Activated T-cell treated with anti-CD3 and anti-CD28 coated beads for 4 hours (primary cell): ENCODE measurements around the gene GSTT2B.
A peak's percentile ranks its signal among the peaks of the same experiment; 100 is the strongest.
"Not testable (repeated sequence)": the region's sequence is repeated elsewhere in the genome, so short reads cannot be mapped to it uniquely, and the experiment has no call there.

Experiments used
- DNase-seq: peaks from one replicate; pipeline ENCODE4 v3.0.0-alpha.2; 2020

The GSTT2B gene

GRCh38 chr22:23984430-23984829, 23.4 kb upstream of the GSTT2B start:
- no peak for DNase-seq

DNA sequence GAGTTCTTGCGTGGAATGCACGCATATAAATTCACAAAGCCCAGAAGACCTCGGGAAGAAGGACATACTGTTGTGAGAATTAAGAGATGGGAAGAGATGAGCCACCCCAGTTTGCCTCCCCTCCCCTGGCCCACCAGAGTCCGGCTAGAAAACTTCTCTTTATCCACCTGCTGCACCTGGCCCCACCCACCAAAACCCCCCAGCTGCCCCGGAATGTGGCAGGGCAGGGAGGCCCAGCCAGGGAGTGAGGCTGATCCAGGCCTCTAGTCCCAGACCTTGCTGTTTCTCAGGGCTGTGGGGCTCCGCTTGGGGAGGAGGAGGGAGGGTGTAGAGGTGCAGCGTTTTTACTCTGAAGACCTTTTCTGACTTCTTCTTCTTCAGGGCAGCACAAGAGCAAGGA, 19.6 kb upstream of the GSTT2B start:
- DNase-seq = not testable (repeated sequence)

DNA sequence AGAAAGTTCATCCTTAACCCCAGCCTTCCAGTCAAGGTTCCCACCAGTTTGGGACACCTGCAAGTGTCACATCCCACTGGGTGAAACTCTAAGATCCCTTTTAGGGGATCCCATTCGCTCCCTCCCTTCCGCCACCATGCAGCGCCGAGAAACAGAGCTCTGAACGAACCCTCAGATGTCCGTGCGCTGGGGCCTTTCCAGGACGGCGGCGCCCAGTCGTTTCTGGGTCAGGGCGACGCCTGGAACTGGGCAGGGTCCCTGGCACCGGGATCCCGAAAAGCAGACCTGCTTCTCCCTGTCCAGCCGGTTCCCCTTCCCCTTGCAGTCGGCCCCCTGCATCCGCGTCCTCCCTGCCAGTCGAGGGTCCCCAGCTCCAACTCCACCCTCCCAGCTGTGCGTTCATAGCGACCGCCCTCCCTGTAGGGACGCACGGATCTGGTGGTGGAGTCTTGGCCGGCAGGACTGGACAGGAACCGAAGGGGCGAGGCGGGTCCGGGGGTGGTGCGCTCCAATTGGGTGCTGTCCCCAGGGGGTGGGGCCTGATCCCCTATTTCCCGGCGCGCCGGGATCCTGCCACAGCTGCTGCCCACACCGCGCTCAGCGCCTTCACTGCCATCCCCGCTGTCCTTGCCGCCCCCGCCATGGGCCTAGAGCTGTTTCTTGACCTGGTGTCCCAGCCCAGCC, 18.7 kb upstream of the GSTT2B start, which contains the start of gene GSTT2:
TSS of gene GSTT2 (plus strand) at position 578 of the 684 bp plus-strand sequence.
- not testable (repeated sequence) for DNase-seq

- DNase-seq = not testable (repeated sequence)
Observed at GRCh38 chr22:23977304-23977703, 16.3 kb upstream of the GSTT2B start.

- DNase-seq = not testable (repeated sequence)
Observed at GRCh38 chr22:23974836-23975352, 13.9 kb upstream of the GSTT2B start.

DNA sequence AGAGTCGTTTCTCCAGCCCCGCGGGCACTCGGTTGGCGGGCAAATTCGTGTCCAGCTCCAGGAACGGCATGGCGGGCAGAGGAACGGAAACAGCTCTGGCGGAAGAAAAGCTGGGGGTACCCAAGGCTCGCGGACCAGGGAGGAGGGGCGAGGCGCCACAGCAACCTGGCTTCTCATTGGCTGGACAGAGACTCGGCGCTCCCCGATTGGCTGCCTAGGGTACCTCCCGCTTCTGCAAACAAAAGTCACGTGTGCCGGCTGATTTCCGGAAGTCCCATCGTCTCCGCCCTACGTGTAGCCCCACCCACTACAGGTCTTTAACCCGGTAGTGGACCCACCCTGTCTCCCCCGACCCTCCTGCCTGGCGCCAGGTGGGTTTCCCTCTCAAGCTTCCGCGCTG, 13.3 kb upstream of the GSTT2B start, which contains the start of gene DDT:
TSS of gene DDT (minus strand) at position 97 of the 400 bp plus-strand sequence. CDS start at position 70, 27 bp downstream.
- DNase-seq = not testable (repeated sequence)

- DNase-seq = not testable (repeated sequence)
Observed at GRCh38 chr22:23971927-23972326, 10.9 kb upstream of the GSTT2B start.

GRCh38 chr22:23970816-23971486, 10.0 kb upstream of the GSTT2B start:
- DNase-seq = no peak

DNA sequence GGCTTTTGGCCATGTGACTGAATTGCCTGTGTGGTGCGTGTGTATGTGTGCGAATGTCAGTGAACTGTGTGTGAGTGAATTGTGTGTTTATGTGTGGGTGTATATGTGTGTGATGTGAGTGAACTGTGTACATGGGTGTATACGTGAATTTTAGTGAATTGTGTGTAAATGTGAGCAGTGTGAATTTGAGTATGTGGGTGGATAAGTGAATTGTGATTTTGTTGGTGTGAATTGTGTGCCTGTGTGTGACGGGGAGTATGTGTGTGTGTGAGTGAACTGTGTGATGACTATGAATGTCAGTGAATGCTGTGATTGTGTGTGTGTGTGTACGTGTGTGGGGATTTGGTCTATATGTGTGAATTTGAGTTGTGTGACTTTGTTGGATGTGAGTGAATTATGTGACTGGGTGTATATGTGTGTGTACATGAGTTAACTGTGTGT, 9.2 kb upstream of the GSTT2B start:
- no peak for DNase-seq

- no peak for DNase-seq
Observed at GRCh38 chr22:23969071-23969470, 8.1 kb upstream of the GSTT2B start.

DNA sequence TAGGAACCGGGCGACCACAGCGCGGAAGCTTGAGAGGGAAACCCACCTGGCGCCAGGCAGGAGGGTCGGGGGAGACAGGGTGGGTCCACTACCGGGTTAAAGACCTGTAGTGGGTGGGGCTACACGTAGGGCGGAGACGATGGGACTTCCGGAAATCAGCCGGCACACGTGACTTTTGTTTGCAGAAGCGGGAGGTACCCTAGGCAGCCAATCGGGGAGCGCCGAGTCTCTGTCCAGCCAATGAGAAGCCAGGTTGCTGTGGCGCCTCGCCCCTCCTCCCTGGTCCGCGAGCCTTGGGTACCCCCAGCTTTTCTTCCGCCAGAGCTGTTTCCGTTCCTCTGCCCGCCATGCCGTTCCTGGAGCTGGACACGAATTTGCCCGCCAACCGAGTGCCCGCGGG, 5.6 kb upstream of the GSTT2B start, which contains the start of gene DDTL:
TSS of gene DDTL (plus strand) at position 321 of the 400 bp plus-strand sequence. CDS start at position 348, 27 bp downstream.
- not testable (repeated sequence) for DNase-seq

- DNase-seq = not testable (repeated sequence)
Observed at GRCh38 chr22:23966094-23966493, 5.1 kb upstream of the GSTT2B start.

- DNase-seq = peak; percentile 89
Observed at GRCh38 chr22:23956301-23956900, 4.6 kb downstream of the GSTT2B start.

GRCh38 chr22:23955886-23956285, 5.1 kb downstream of the GSTT2B start:
- DNase-seq = not testable (repeated sequence)

DNA sequence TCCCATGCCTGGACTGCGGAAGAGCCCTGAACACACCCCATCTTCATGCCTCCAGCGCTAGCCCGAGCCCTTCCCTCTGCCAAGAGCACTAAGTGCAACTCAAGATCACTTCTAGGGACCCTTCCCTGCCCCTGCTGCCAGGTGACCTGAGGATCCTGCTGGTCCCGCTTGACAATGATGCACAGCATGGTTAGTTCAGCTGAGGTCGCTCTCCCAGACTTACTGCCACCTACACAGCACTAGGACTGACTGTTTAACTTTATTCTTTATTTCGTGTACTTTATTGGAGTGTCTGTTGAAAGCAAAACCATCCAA, 6.0 kb downstream of the GSTT2B start:
- DNase-seq = not testable (repeated sequence)

- not testable (repeated sequence) for DNase-seq
Observed at GRCh38 chr22:23954193-23954990, 6.6 kb downstream of the GSTT2B start.

- not testable (repeated sequence) for DNase-seq
Observed at GRCh38 chr22:23953485-23953884, 7.5 kb downstream of the GSTT2B start.

- DNase-seq = not testable (repeated sequence)
Observed at GRCh38 chr22:23952794-23953405, 8.1 kb downstream of the GSTT2B start.

DNA sequence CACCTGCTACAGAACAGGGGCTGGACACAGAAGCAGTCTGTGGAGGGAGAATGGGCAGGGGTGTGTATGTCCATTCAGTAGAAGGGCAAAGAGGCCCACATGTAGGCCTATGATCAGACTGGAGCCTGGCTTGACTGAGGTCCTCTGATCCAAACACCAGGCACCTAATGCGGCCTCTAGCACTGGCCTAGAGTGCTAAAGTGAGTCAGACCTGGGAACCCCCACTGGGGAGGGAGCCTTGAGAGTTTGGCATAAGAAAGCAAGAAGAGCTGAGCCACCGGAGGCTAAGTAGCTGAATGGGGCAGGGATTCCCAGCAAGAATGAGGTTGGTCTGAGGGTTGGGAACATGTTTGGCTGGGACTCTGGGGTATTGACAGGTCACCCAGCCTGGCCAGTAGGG, 9.6 kb downstream of the GSTT2B start:
- not testable (repeated sequence) for DNase-seq

DNA sequence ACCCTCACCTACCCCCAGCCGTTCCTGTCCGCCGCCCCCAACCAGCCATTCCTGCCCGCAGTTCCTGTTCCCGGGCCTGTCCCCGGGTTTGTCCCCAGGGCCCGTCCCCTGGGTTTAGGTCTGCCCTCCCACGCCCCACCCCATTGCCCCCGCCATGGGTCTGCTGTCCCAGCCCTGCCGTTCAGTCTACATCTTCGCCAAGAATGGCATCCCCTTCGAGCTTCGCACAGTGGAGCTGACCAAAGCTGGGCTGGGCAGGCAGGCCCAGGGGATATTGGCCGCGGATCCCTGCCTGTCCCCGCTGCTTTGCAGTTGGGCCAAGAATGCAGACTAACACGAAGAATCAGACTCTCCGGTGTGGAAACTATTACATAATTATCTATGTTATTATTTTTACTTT, 11.2 kb downstream of the GSTT2B start:
- DNase-seq = not testable (repeated sequence)

DNA sequence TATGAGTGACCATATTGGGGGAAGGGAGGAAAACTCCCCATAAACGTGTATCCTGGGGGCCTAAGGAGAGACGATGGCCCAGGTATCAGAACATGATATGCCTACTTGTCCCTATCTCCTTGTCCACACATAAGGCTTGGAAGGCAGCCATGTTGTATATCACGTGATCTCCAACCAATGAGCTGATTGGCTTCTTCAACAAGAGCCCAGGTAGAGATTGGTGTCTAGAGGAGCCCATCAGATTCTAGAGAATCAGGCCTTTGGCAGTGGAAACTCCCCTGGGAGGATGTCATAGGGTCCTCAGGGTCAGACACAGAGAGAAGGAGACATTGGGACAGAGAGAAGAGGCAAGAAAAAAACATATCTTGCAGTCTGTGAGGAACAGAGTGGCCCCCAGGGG, 13.6 kb downstream of the GSTT2B start:
- DNase-seq = not testable (repeated sequence)

GRCh38 chr22:23940166-23940565, 20.8 kb downstream of the GSTT2B start:
- not testable (repeated sequence) for DNase-seq
